Astrocyte (in vitro differentiated cells and primary cell): ENCODE data around the gene RPP14. TPM values are rescaled to one million over a fixed set of nuclear protein-coding genes. Genes with fewer than 3 reads are reported as not detected.

ENCODE experiments used
- DNase-seq: peaks from one replicate; pipeline ENCODE4 v3.0.0-alpha.2; 2010; ENCODE audit warnings: low read depth
- FAIRE-seq: peaks from 2 replicates; lab custom pipeline; 2011; peaks lifted over from hg19 to GRCh38; lab: Jason Lieb, UNC
- H2AFZ ChIP-seq: 2 replicates; pipeline ENCODE4 v1.6.0; 2012; ENCODE audit warnings: low read depth, low read length, inconsistent platforms
- H3K27ac ChIP-seq: 2 replicates; pipeline ENCODE4 v1.5.1; 2011; ENCODE audit warnings: low read depth, low read length, inconsistent platforms
- H3K27me3 ChIP-seq: 2 replicates; pipeline ENCODE4 v1.6.0; 2011; ENCODE audit warnings: low read length, inconsistent platforms; ENCODE audit not compliant: insufficient read depth
- H3K36me3 ChIP-seq: 2 replicates; pipeline ENCODE4 v1.5.1; 2011; ENCODE audit warnings: low read length, inconsistent platforms; ENCODE audit not compliant: insufficient read depth
- H3K4me1 ChIP-seq: 2 replicates; pipeline ENCODE4 v1.5.1; 2011; ENCODE audit warnings: low read length, inconsistent platforms; ENCODE audit not compliant: insufficient read depth
- H3K4me2 ChIP-seq: 2 replicates; pipeline ENCODE4 v1.6.0; 2012; ENCODE audit warnings: low read length, inconsistent platforms
- H3K4me3 ChIP-seq: 2 replicates; pipeline ENCODE4 v1.5.1; 2011; ENCODE audit warnings: low read depth, mild to moderate bottlenecking, low read length, inconsistent platforms; ENCODE audit not compliant: insufficient read depth
- H3K79me2 ChIP-seq: 2 replicates; pipeline ENCODE4 v1.6.0; 2012; ENCODE audit warnings: mild to moderate bottlenecking, low read length, inconsistent platforms; ENCODE audit not compliant: insufficient read depth
- H3K9ac ChIP-seq: 2 replicates; pipeline ENCODE4 v1.6.0; 2012; ENCODE audit warnings: mild to moderate bottlenecking, low read length, inconsistent platforms
- H3K9me3 ChIP-seq: 2 replicates; pipeline ENCODE4 v1.5.1; 2012; ENCODE audit warnings: low read depth, mild to moderate bottlenecking, low read length, inconsistent platforms; ENCODE audit not compliant: insufficient read depth
- H4K20me1 ChIP-seq: 2 replicates; pipeline ENCODE4 v1.6.0; 2012; ENCODE audit warnings: low read length, inconsistent platforms; ENCODE audit not compliant: insufficient read depth
- H3K27ac Mint-ChIP-seq: one replicate; pipeline ENCODE4 v1.8.0; 2021; ENCODE audit warnings: mild to moderate bottlenecking, mixed read lengths; ENCODE audit not compliant: unreplicated experiment
- H3K27me3 Mint-ChIP-seq: one replicate; pipeline ENCODE4 v1.8.0; 2021; ENCODE audit warnings: low read depth, mixed read lengths; ENCODE audit not compliant: unreplicated experiment
- H3K36me3 Mint-ChIP-seq: one replicate; pipeline ENCODE4 v1.8.0; 2021; ENCODE audit warnings: low read depth, mixed read lengths; ENCODE audit not compliant: unreplicated experiment
- H3K4me1 Mint-ChIP-seq: one replicate; pipeline ENCODE4 v1.8.0; 2021; ENCODE audit warnings: low read depth, mixed read lengths; ENCODE audit not compliant: unreplicated experiment
- H3K4me3 Mint-ChIP-seq: one replicate; pipeline ENCODE4 v1.8.0; 2021; ENCODE audit warnings: mild to moderate bottlenecking, moderate library complexity, mixed read lengths; ENCODE audit not compliant: unreplicated experiment
- H3K9me3 Mint-ChIP-seq: one replicate; pipeline ENCODE4 v1.8.0; 2021; ENCODE audit warnings: mild to moderate bottlenecking, mixed read lengths; ENCODE audit not compliant: unreplicated experiment
- CTCF ChIP-seq: IDR thresholded peaks from 2 replicates; pipeline ENCODE4 v1.5.1; 2011; ENCODE audit warnings: low read depth, mild to moderate bottlenecking, inconsistent platforms, low read length, moderate library complexity; ENCODE audit not compliant: insufficient read depth
- EZH2 ChIP-seq: IDR thresholded peaks from 2 replicates; pipeline ENCODE4 v1.6.1; 2012; ENCODE audit warnings: mild to moderate bottlenecking, low read length, inconsistent platforms; ENCODE audit not compliant: insufficient read depth
- total RNA-seq: library from RNA; stranded (reverse); gene quantifications from 2 replicates; pipeline ENCODE4 v1.2.1, GENCODE V29; 2021

RPP14 gene
- total RNA-seq, 1 donor from 2014 or later: 22.2 TPM

- Histone ChIP-seq H3K4me2 (no peak overlapping the region), H3K9me3 (no peaks in the 10 kb centered on the region), H3K36me3 (no peaks in the 10 kb centered on the region), H3K27me3 (no peaks in the 10 kb centered on the region), H3K4me1 (peaks cover 13% of the 10 kb centered on the region), H3K79me2 (no peaks in the 10 kb centered on the region), H3K9ac (no peak overlapping the region), H3K27ac (no peak overlapping the region), H4K20me1 (no peaks in the 10 kb centered on the region), H3K4me3 (no peak overlapping the region), H2AFZ (no peak overlapping the region)
- TF ChIP-seq EZH2: no peak
- TF ChIP-seq CTCF: no peak
- Mint-ChIP-seq H3K4me3 (no peak overlapping the region), H3K9me3 (no peaks in the 10 kb centered on the region), H3K4me1 (peaks cover 13% of the 10 kb centered on the region), H3K27ac (no peak overlapping the region), H3K36me3 (no peaks in the 10 kb centered on the region), H3K27me3 (no peaks in the 10 kb centered on the region)
- no peak for FAIRE-seq
- DNase-seq: no peak
These were observed 47.5 kb upstream of the RPP14 start for GRCh38 chr3:58258392-58259055.

- TF ChIP-seq CTCF (no peak), EZH2 (no peak)
- H3K9ac ChIP-seq: peak overlapping the region; percentile 32
- H3K4me1 ChIP-seq: peaks cover 13% of the 10 kb centered on the region
- DNase-seq: peak; percentile 94
- Mint-ChIP-seq H3K4me3 (peak overlapping the region; percentile 57), H3K4me1 (peaks cover 13% of the 10 kb centered on the region), H3K9me3 (no peaks in the 10 kb centered on the region), H3K36me3 (no peaks in the 10 kb centered on the region), H3K27me3 (no peaks in the 10 kb centered on the region), H3K27ac (peak overlapping the region; percentile 53)
- no peaks in the 10 kb centered on the region for H3K36me3 ChIP-seq
- H3K27me3 ChIP-seq: no peaks in the 10 kb centered on the region
- peak overlapping the region; percentile 60 for H3K27ac ChIP-seq
- no peaks in the 10 kb centered on the region for H3K9me3 ChIP-seq
- H4K20me1 ChIP-seq: no peaks in the 10 kb centered on the region
- peak; percentile 26 for FAIRE-seq
- no peaks in the 10 kb centered on the region for H3K79me2 ChIP-seq
- peak overlapping the region; percentile 0 for H2AFZ ChIP-seq
- H3K4me2 ChIP-seq: peak overlapping the region; percentile 70
- H3K4me3 ChIP-seq: no peak overlapping the region
These were observed 45.7 kb upstream of the RPP14 start for GRCh38 chr3:58260261-58260731.

DNA sequence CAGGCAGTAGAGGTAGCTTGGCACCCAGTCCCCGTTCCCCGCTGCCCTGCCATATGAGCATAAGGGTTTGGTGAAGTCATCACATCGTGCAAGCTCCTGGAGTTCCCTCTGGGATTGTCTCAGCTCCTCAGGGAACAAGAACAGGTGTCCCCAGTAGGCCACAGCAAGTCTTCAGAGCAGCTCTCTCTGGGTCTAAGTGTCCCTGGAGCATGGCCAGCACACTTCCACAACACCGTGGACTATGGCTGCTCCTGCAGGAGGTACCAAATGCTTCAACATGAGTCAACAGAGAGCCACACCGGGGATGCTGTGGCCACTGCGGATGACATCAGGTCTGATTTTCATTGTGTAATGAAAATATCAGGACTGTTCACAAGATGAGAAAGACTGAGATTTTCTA lies 45.3 kb upstream of the RPP14 start:
- Mint-ChIP-seq H3K9me3 (no peaks in the 10 kb centered on the region), H3K27ac (peak overlapping the region; percentile 53), H3K4me3 (no peak overlapping the region), H3K36me3 (no peaks in the 10 kb centered on the region), H3K4me1 (peaks cover 13% of the 10 kb centered on the region), H3K27me3 (no peaks in the 10 kb centered on the region)
- H3K9me3 ChIP-seq: no peaks in the 10 kb centered on the region
- H3K79me2 ChIP-seq: no peaks in the 10 kb centered on the region
- DNase-seq: peak; percentile 56
- no peaks in the 10 kb centered on the region for H3K36me3 ChIP-seq
- H3K4me3 ChIP-seq: no peak overlapping the region
- peak; percentile 39 for FAIRE-seq
- H2AFZ ChIP-seq: peak overlapping the region; percentile 0
- peaks cover 13% of the 10 kb centered on the region for H3K4me1 ChIP-seq
- peak overlapping the region; percentile 29 for H3K9ac ChIP-seq
- peak overlapping the region; percentile 70 for H3K4me2 ChIP-seq
- TF ChIP-seq EZH2 (no peak), CTCF (no peak)
- H3K27ac ChIP-seq: peak overlapping the region; percentile 60
- no peaks in the 10 kb centered on the region for H3K27me3 ChIP-seq
- no peaks in the 10 kb centered on the region for H4K20me1 ChIP-seq
